ENCODE results near the gene PLXNA4.

DNA sequence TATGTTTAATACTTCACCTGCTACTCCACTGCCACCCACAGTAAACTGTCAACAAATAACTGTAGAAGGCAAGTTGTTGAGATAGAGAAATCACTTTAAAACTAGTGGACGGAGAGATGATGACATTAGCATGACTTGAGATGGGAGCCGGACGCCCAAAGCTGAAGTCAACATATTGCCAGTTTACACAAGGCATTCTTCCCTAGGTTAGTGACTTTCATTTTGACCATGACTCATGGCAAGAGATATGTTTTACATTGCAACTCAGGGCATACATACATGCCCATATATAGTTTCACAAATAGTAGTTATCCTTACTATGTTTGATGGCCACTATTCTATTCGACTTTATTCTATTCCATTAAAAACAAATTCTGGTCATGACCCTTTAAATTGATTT lies 296.6 kb downstream of the PLXNA4 start:
- TF ChIP-seq TAF1 (IDR thresholded peaks at IDR 0.05; ENCODE audit: borderline replicate concordance, low read depth, low read length) = no peak
- no peak for TF ChIP-seq POLR2A (IDR thresholded peaks at IDR 0.05; ENCODE audit: low read depth, low read length)
- TF ChIP-seq POLR2AphosphoS5 (IDR thresholded peaks at IDR 0.05; ENCODE audit: low read depth, low read length) = no peak

Data from GM12892 (cell line).